HepG2 (cell line): ENCODE data around the gene ENC1. TPM values are rescaled to one million over a fixed set of nuclear protein-coding genes. Genes with fewer than 3 reads are reported as not detected.

Source experiments
- ATAC-seq: fragments of 200-7000 bp; cut with Tn5 transposase; 3 replicates; pipeline ENCODE4 v1.9.1; 2020; ENCODE audit warnings: mild to moderate bottlenecking, moderate library complexity
- BruUV-seq: library from RNA; stranded (reverse); fragments of 400-500 nt; replicated peaks from 2 replicates; lab custom pipeline; 2021; lab: Mats Ljungman, UMichigan
- CTCF ChIA-PET: fragments of 300-600 bp; formaldehyde crosslinking; extraction: SDS; loops from one replicate; lab custom pipeline; 2021; ENCODE audit warnings: low total read pairs, inconsistent platforms, low intra/inter-chr PET ratio; lab: Yijun Ruan, JAX
- POLR2A ChIA-PET: fragments of 350-600 bp; sonication (Branson Sonifier 250); formaldehyde crosslinking; loops from one replicate; lab custom pipeline; 2020; ENCODE audit warnings: antibody characterized with exemption, inconsistent platforms; lab: Yijun Ruan, JAX
- DNase-seq: peaks from one replicate; pipeline ENCODE4 v3.0.0-alpha.2; 2015; ENCODE audit warnings: low spot score
- FAIRE-seq: peaks from 3 replicates; lab custom pipeline; 2011; peaks lifted over from hg19 to GRCh38; lab: Jason Lieb, UNC
- H2AFZ ChIP-seq: one replicate; pipeline ENCODE4 v1.6.1; 2011; ENCODE audit warnings: low read length, inconsistent platforms
- H3K27ac ChIP-seq: fragments of 300-600 bp; 3 replicates; pipeline ENCODE4 v1.8.0; 2011; ENCODE audit warnings: mixed run types, mild to moderate bottlenecking, mixed read lengths, low read length, inconsistent platforms; ENCODE audit not compliant: insufficient read depth; ENCODE audit errors: extremely low read length
- H3K27me3 ChIP-seq, 2 experiments: fragments of 200-600 bp in 1 of 2; 2 replicates in 1 of 2; 3 replicates in 1 of 2; pipeline versions ENCODE4 v1.6.0 to v1.8.0; 2011; ENCODE audit warnings: low read length in 2 of 2, mild to moderate bottlenecking in 2 of 2, moderate library complexity in 2 of 2, inconsistent platforms in 1 of 2; ENCODE audit not compliant: insufficient read depth in 2 of 2, control insufficient read depth in 1 of 2
- H3K36me3 ChIP-seq, 2 experiments: fragments of 200-600 bp in 1 of 2; replicated peaks in 1 of 2; 2 replicates in 1 of 2; 3 replicates in 1 of 2; pipeline versions ENCODE4 v1.5.1 to v1.8.0; 2011; ENCODE audit warnings: low read length in 2 of 2, inconsistent platforms in 1 of 2; ENCODE audit not compliant: insufficient read depth in 2 of 2, control insufficient read depth in 1 of 2
- H3K4me1 ChIP-seq: 2 replicates; pipeline ENCODE4 v1.5.1; 2012; ENCODE audit warnings: low read length, inconsistent platforms; ENCODE audit not compliant: insufficient read depth
- H3K4me2 ChIP-seq: 2 replicates; pipeline ENCODE4 v1.6.0; 2011; ENCODE audit warnings: low read depth, low read length, inconsistent platforms
- H3K4me3 ChIP-seq, 3 experiments: fragments of 200-600 bp in 1 of 3; sonication (generic), shearing (Covaris generic) in 1 of 3; replicated peaks in 1 of 3; 2 replicates each; pipeline ENCODE4 v1.5.1; 2011 to 2016; ENCODE audit warnings: low read length in 3 of 3, inconsistent platforms in 2 of 3, low read depth in 2 of 3, mild to moderate bottlenecking in 2 of 3, control low read depth in 1 of 3, mixed read lengths in 1 of 3; ENCODE audit not compliant: insufficient read depth in 1 of 3
- H3K79me2 ChIP-seq: one replicate; pipeline ENCODE4 v1.6.1; 2011; ENCODE audit warnings: low read length, inconsistent platforms; ENCODE audit not compliant: insufficient read depth
- H3K9ac ChIP-seq: 2 replicates; pipeline ENCODE4 v1.6.0; 2011; ENCODE audit warnings: mild to moderate bottlenecking, low read depth, low read length, inconsistent platforms; ENCODE audit not compliant: insufficient read depth
- H3K9me3 ChIP-seq: 2 replicates; pipeline ENCODE4 v1.5.1; 2012; ENCODE audit warnings: mild to moderate bottlenecking, low read length
- H4K20me1 ChIP-seq: 2 replicates; pipeline ENCODE4 v1.6.0; 2011; ENCODE audit warnings: inconsistent platforms, mild to moderate bottlenecking, low read length, moderate library complexity; ENCODE audit not compliant: insufficient read depth
- CHD2 ChIP-seq: IDR thresholded peaks from 2 replicates; pipeline ENCODE4 v1.6.1; 2011; ENCODE audit warnings: low read depth, low read length, improper control_type of control experiment
- CHD4 ChIP-seq: fragments of 200-600 bp; sonication (generic); IDR thresholded peaks from 2 replicates; pipeline ENCODE4 v1.7.0; 2017; ENCODE audit warnings: mild to moderate bottlenecking, low read length, borderline replicate concordance
- ETV5 ChIP-seq: IDR thresholded peaks from 2 replicates; pipeline ENCODE4 v1.6.1; 2018; ENCODE audit warnings: missing biosample characterization, missing genetic modification reagents, inconsistent platforms, borderline replicate concordance
- FOXJ3 ChIP-seq: sonication (generic); formaldehyde crosslinking; IDR thresholded peaks from 2 replicates; pipeline ENCODE4 v1.4.0; 2020; ENCODE audit warnings: missing genetic modification reagents, mild to moderate bottlenecking, borderline replicate concordance
- KLF13 ChIP-seq: sonication (generic); formaldehyde crosslinking; IDR thresholded peaks from 2 replicates; pipeline ENCODE4 v1.4.0; 2020; ENCODE audit warnings: mild to moderate bottlenecking, missing genetic modification reagents
- MAF1 ChIP-seq: sonication (generic); formaldehyde crosslinking; IDR thresholded peaks from 2 replicates; pipeline ENCODE4 v1.5.0; 2020; ENCODE audit warnings: missing genetic modification reagents, borderline replicate concordance
- PAX8 ChIP-seq: sonication (generic); formaldehyde crosslinking; IDR thresholded peaks from 2 replicates; pipeline ENCODE4 v1.8.0; 2022; ENCODE audit warnings: mild to moderate bottlenecking, missing genetic modification reagents, borderline replicate concordance
- PBX3 ChIP-seq: sonication (generic); formaldehyde crosslinking; IDR thresholded peaks from 2 replicates; pipeline ENCODE4 v1.8.1; 2023; ENCODE audit warnings: missing genetic modification reagents, inconsistent platforms, borderline replicate concordance
- SMAD9 ChIP-seq: sonication (generic); formaldehyde crosslinking; IDR thresholded peaks from 2 replicates; pipeline ENCODE4 v1.5.1; 2020; ENCODE audit warnings: mild to moderate bottlenecking, missing genetic modification reagents
- TCF7 ChIP-seq: sonication (generic); IDR thresholded peaks from 2 replicates; pipeline ENCODE4 v1.6.1; 2016; ENCODE audit warnings: antibody characterized with exemption, low read depth
- UBTF ChIP-seq: sonication (generic); formaldehyde crosslinking; IDR thresholded peaks from 2 replicates; pipeline ENCODE4 v1.4.0; 2020; ENCODE audit warnings: mild to moderate bottlenecking, missing genetic modification reagents
- ZNF160 ChIP-seq: sonication (generic); formaldehyde crosslinking; IDR thresholded peaks from 2 replicates; pipeline ENCODE4 v1.8.0; 2022; ENCODE audit warnings: mild to moderate bottlenecking, inconsistent platforms, missing genetic modification reagents
- ZNF3 ChIP-seq: IDR thresholded peaks from 2 replicates; pipeline ENCODE4 v1.7.0; 2017; ENCODE audit warnings: inconsistent platforms
- ZNF75D ChIP-seq: sonication (generic); formaldehyde crosslinking; IDR thresholded peaks from 2 replicates; pipeline ENCODE4 v1.8.1; 2023; ENCODE audit warnings: missing genetic modification reagents, mild to moderate bottlenecking, borderline replicate concordance
- WGBS: methylation state at CpG from one replicate; pipeline ENCODE4 v1.1.6; 2017; ENCODE audit warnings: low lambda C conversion rate; 5-methylcytosine and 5-hydroxymethylcytosine counted together
- in situ Hi-C: cut with HindIII; loops from 2 replicates; pipeline ENCODE4 v1.10.0; 2017; ENCODE audit warnings: low pct_unique_long_range_greater_than_20kb; ENCODE audit not compliant: extremely low pct_ligation_motif_present
- intact Hi-C: fragments of 100-400 bp; cut with micrococcal nuclease; formaldehyde crosslinking; loops from one replicate; pipeline ENCODE4 v1.10.0; 2022; ENCODE audit not compliant: unreplicated experiment
- polyA plus RNA-seq, 8 experiments: library from polyadenylated mRNA; depleted of rRNA in 3 of 8; stranded (reverse) in 7 of 8; unstranded in 1 of 8; fragments of >200 nt; fragmentation: Illumina TruSeq in 4 of 8; extraction: Trizol in 4 of 8; gene quantifications; 2 replicates each; pipeline versions ENCODE4 v1.2.1 to v1.2.3, GENCODE V29; 2011 to 2016; ENCODE audit warnings: low read depth in 4 of 8, missing spikeins in 1 of 8, mixed read lengths in 1 of 8; ENCODE audit not compliant: insufficient read depth in 1 of 8
- total RNA-seq, 5 experiments: library from RNA; depleted of rRNA; stranded (reverse); fragments of >200 nt; fragmentation: Illumina TruSeq; extraction: Trizol; gene quantifications; 2 replicates each; pipeline ENCODE4 v1.2.3, GENCODE V29; 2016; ENCODE audit warnings: low read depth in 1 of 5
- TF ChIP-seq, protein P1 (sequence below): IDR thresholded peaks from 2 replicates; pipeline ENCODE4 v1.6.1; 2012; ENCODE audit warnings: inconsistent platforms

Gene ENC1
- total and polyA plus RNA-seq, 2 of the 13 experiments (the other 11 are each of a cell fraction or from before 2014, with no cell fraction given): 63.8 to 64.4 TPM

GRCh38 chr5:74659172-74659571 lies 18.6 kb upstream of the ENC1 start:
- H3K4me1 ChIP-seq: no peaks in the 10 kb centered on the region
- in situ Hi-C loops (no loop called here), intact Hi-C loops (no loop called here)
- no peak overlapping the region for H3K4me3 ChIP-seq
- H3K27ac ChIP-seq: no peak overlapping the region
- H3K4me2 ChIP-seq: no peak overlapping the region
- WGBS: 15% methylated on average over 3 of the region's 3 CpGs
- no peak for FAIRE-seq
- ChIA-PET CTCF (no interaction called here), POLR2A (no interaction called here)
- BruUV-seq: no TSS peak
- H2AFZ ChIP-seq: no peak overlapping the region
- no peak overlapping the region for H3K9ac ChIP-seq
- no peak for TF ChIP-seq ZNF75D
- no peak for TF ChIP-seq SMAD9 (CRISPR knock-in tag)
- no peak for TF ChIP-seq PBX3
- H3K79me2 ChIP-seq: no peaks in the 10 kb centered on the region
- no peaks in the 10 kb centered on the region for H4K20me1 ChIP-seq
- H3K27me3 ChIP-seq: peaks cover 0 to 14% of the 10 kb centered on the region in 2 experiments; a peak in 2 of 5 replicates
- no peaks in the 10 kb centered on the region for H3K36me3 ChIP-seq
- H3K9me3 ChIP-seq: no peaks in the 10 kb centered on the region
- ATAC-seq: no peak
- no peak for DNase-seq

- Histone ChIP-seq H4K20me1 (no peaks in the 10 kb centered on the region), H3K4me2 (no peak overlapping the region), H3K4me3 (no peak overlapping the region), H3K27me3 (peaks cover 0 to 14% of the 10 kb centered on the region in 2 experiments; a peak in 2 of 5 replicates), H3K79me2 (no peaks in the 10 kb centered on the region), H3K9me3 (no peaks in the 10 kb centered on the region), H3K4me1 (0 out of 2 replicates have a peak, but pooled peaks cover 3% of the 10 kb centered on the region), H2AFZ (no peak overlapping the region), H3K9ac (no peak overlapping the region), H3K27ac (no peak overlapping the region), H3K36me3 (no peaks in the 10 kb centered on the region)
- FAIRE-seq: no peak
- ChIA-PET POLR2A (no interaction called here), CTCF (no interaction called here)
- intact Hi-C loops: no loop called here
- DNase-seq: no peak
- ATAC-seq: no peak
- in situ Hi-C loops: no loop called here
- WGBS: 21% methylated on average over 2 of the region's 2 CpGs
- BruUV-seq: no TSS peak
- TF ChIP-seq UBTF (no peak), ETV5 (CRISPR knock-in tag) (no peak), CHD2 (no peak), MAF1 (no peak), TCF7 (no peak), ZNF3 (CRISPR knock-in tag) (no peak), ZNF160 (CRISPR knock-in tag) (no peak), FOXJ3 (CRISPR knock-in tag) (no peak), PAX8 (CRISPR knock-in tag) (no peak), CHD4 (no peak), KLF13 (CRISPR knock-in tag) (no peak)
- TF ChIP-seq, protein P1, sequence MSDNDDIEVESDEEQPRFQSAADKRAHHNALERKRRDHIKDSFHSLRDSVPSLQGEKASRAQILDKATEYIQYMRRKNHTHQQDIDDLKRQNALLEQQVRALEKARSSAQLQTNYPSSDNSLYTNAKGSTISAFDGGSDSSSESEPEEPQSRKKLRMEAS: no peak
These were observed 16.6 kb upstream of the ENC1 start for GRCh38 chr5:74657165-74657564.
